Fibroblast of skin of left quadriceps (primary cell): ENCODE results near the gene TMEM161A.
"Not testable (repeated sequence)": the region's sequence is repeated elsewhere in the genome, so short reads cannot be mapped to it uniquely, and the experiment has no call there.

Source experiments
- DNase-seq, 2 experiments: peaks; one replicate each; pipeline ENCODE4 v3.0.0-alpha.2; 2013; ENCODE audit warnings: low read depth in 2 of 2

Gene TMEM161A

GRCh38 chr19:19138109-19138981 is at the start of gene TMEM161A:
TSS of gene TMEM161A (minus strand) at chr19:19138478. CDS start at chr19:19138428, 50 bp downstream.
- DNase-seq: peak; percentile 98

- DNase-seq: no peak
Measured at GRCh38 chr19:19186742-19187141, 48.5 kb upstream of the TMEM161A start.

DNA sequence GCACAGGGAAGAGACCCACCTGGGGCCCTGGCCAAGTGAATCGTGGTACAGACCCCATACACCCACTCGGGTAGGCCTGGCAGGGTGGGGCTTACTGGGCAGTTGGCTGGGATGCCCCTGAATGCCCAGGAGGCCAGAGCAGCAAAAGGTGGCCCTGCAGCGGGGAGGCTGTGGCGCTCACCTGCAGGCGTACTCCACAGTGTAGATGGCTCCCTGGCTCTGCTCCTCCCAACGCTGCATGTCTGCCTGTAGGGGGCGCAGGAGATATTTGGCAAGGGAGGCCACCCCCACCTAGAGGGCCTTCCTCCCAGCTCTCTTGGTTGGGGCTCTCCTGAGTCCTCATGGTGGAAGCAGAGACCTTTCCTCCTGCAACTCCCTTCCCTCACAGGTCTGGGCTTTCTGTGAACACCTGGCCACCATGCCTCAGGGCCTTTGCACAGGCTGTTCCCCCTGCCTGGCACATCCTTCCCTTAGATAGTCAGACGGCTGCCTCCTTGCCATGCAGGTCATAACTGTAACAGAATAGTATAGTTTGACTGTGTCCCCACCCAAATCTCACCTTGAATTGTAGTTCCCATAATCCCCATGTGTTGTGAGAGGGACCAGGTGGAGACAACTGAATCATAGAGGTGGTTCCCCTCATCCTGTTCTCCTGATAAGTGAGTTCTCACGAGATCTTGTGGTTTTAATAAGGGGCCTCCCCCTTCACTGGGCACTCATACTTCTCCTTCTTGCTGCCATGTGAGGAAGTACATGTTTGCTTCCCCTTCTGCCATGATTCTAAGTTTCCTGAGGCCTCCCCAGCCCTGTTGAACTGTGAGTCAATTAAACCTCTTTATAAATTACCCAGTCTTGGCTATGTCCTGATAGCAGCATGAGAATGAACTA is 47.8 kb upstream of the TMEM161A start:
- no peak for DNase-seq

GRCh38 chr19:19181488-19181998 is 43.3 kb upstream of the TMEM161A start:
- DNase-seq: no peak

DNA sequence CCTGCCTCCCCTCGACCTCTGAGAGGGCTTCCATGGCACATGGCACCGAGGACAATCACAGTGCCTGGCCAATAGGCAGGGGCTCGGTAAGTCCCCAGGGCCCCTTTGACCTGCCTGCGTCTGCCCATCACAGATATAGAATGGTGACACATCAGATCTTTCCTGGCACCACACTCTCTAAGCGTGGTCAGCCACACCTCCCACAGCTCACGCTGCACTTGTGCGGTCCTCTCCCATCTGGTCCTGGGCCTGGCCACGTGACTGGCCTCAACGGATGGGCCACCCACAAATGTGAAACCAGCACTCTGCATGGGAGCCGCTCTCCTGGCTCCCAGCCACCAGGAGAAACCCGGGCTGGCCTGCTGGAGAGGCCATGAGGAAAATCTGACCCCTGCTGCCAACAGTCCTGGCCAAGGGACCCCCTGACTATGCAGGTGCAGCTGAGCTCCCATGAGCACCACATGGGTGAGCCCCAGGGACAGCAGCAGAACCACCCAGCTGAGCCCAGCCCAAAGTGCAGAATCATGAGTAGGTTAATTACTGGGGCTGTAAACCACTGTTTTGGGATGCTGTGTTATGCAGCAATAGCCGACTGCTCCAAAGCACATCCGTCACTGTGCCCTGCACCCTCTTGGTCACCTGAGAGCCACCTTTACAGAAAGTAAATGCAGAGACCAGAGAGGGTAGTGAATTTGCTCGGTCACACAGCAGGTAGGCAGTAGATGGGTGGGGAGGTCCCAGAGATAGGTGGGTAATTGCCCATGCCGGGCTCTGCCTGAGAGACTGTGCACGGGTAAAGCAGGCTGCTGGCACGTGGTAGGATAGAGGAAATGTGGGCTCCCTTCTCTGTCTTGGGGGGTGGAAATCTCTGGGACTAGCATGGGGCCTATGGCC is 41.5 kb upstream of the TMEM161A start:
- no peak for DNase-seq

DNA sequence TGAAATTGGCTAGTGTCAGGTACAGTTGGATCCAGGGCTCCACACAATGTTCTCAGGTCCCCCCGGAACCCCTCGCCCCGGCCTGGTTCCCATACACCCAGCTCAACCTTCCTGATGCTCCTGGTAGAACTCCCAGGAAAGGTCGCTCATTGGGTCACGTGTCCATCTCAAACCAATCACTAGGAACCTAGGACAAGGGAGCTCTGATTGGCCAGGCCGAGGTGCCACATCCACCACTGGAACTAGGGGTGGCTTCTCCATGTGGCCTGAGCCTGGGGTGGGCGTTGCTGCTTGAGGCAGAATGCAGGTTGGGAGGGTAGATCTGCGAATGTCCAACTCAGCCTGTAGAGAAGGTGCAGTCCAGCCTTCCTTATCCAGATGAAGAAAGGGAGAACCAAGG is 38.7 kb upstream of the TMEM161A start:
- DNase-seq: no peak

DNA sequence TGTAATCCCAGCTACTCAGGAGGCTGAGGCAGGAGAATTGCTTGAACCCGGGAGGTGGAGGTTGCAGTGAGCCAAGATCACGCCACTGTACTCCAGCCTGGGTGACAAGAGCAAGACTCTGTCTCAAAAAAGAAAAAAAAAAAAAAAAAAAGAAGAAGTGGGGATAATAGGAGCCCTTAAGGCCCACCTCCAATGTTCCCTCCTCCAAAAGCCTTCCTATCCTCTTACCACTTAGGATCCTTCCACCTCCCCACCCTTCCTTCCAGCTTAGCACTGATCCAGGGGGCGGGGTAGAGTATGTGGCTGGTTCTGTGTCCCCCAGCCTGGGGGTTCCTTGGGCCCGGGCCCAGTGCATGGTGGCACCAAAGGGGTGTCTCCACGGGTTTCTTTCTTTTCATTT is 35.0 kb upstream of the TMEM161A start:
- not testable (repeated sequence) for DNase-seq

DNA sequence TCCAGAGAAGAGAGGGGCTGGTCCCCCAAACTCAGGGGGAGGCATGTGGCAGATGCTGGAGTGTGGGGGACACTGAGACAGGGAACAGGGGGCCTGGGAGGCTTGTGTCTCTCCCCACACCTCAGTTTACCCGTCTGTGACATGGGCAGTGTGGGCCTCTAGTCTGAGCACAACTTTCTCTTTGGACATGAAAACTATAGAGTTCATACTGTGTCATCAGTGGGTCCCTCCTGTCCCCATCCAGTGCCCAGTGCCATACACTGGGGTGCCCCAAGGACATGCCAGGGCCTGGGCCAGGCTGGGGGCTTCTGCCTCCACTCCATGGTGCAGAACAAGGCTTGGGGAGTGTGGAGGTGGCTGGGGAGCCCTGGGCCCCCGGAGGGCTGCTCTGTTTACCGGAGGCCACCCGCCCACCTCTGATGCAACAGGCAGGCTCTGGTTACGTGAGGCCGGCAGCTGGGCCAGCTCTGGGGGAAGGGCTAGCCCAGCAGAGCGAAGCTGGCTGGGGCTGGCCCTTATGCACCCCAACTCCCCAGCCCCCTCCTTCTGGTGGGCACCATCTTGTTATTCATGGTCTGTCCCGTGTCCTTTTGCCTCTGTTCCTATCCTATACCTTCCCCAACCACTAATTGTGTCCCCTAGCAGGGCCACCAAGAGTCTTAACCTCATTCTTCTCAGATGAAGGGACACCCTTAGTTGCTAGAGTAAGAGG is 33.7 kb upstream of the TMEM161A start:
- DNase-seq: peak; percentile 46 to 57

DNA sequence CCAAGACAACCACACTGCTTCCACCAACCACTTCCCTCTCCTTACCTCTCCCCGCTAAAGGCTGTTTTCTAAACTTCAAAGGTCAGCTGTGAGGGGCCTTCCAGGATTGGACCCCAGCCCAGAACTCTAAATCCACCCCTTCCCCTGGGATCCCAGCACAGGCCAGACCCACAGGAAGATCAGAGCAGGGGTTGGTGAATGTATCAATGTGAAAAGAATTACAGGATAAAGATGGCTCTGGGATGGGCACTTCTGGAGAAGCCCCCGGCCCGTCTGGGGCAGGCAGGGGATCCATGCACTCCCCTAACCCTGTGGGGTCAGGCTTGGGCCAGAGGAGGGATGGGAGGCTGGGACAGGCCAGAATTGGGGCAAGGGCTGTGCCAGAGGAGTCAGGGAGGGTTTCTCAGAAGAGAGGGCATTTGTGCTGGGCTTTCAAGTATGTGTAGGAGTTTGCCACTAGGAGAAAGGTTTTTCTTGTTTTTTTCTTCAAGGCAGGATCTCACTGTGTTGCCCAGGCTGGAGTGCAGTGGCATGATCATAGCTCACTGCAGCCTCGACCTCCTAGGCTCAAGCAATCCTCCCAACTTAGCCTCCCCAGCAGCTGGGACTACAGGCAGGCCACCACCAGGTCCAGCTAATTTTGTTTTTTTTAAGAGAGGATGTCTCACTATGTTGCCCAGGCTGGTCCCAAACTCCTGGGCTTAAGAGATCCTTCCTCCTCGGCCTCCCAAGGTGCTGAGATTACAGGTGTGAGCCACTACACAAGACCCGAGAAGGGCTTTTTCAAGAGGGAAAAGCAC is 32.8 kb upstream of the TMEM161A start:
- no peak for DNase-seq

DNA sequence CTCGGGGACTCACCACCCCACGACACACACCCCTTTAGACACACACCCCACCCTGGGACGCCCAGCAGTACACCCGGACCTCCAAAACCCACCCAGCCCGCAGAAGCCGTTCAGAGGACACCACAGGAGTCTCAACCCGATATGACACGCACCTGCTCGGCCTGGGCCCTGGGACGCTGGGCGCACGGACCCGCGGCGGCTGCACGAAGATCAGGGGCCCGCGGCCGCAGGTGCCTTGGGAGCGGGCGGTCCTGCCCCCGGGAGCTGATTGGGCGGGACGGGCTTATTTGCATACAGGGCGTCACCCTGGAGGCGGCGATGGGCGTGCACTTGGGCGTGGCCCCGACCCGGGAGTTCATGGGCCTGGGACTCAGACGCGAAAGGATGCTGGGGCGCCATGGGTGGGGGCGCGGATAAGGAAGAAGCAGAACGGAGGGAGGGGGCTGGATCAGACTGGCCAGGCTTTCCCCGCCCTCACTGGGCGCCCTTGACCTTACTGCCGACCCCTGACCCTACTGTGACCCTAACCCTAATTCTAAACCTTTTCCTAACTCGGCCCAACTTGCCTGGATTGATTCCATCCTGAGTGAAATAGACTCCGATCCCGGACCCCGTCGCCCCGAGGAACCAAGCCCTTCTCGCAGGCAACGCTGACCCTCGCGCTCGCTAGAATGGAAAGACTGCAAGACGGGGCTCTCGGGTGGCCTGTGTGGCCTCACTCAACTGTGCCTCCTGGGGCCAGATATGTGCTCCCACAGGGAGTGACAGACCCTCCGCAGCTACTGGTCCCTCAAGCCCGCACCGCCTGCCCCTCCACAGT is 32.0 kb upstream of the TMEM161A start, which contains the start of gene MEF2B:
Gene MEF2B, minus strand, starts transcription at position 211 of the 820 bp plus-strand sequence. CDS start 19,528 bp downstream, outside the sequence.
- peak in 1 of 2 experiments; percentile 17 for DNase-seq

- DNase-seq: no peak
Measured at GRCh38 chr19:19169236-19170052, 31.2 kb upstream of the TMEM161A start.

DNA sequence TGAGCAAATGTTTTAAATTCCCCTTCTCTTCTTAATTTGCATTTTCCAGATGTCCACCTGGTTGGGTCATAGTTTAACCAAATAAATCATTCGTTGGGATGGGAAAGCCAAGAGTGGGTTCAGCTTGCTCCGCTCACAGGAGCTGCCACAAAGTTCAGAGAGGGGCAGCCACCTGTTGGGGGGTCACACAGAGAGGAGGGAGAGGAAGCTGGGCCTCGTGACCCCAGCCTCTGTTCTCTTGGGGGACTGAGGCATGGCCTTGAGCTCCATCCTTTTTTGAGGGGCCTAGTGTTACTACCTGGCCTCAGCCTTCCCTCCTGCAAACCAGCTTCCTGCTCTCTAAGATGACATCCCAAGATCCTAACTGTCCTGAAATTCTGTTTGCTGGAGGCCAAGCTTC is 29.3 kb upstream of the TMEM161A start:
- DNase-seq: no peak

DNA sequence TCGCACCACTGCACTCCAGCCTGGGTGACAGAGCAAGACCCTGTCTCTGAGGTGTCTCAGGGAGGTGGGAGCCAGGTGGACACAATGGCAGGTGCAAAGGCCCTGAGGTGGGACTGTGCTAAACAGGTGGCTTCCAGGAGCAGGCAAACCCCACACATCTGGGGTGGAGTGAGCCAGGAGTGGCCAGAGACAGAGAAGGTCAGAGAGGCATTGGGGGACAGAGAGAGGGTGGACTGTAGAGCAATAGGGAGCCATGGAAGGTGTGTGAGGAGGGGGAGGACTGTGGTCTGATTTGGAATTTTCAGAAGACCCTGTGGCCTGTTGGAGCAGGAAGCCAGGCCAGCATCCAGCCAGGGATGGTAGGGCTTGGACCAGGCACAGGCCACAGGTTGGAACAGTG is 27.1 kb upstream of the TMEM161A start:
- no peak for DNase-seq

DNA sequence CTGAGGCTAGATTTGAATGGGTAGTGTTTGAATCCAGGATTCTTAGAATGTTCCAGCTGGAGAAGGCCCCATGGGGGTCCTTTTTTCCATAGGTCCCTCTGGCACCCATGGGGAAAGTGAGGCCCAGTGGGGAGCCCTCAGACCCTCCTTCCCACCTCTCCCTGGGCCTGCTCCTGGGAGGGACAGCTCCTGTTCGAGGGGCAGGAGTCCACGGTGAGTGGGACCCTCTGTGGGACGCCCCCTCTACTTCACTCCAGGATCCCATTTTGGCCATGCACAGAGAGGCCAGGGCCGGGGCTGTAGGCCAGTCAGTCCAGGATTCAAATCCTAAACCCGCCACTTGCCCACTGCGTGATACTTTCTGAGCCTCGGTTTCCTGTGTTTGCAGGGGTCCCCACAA is 24.2 kb upstream of the TMEM161A start:
- no peak for DNase-seq

GRCh38 chr19:19160461-19161035 is 22.3 kb upstream of the TMEM161A start:
- no peak for DNase-seq

DNA sequence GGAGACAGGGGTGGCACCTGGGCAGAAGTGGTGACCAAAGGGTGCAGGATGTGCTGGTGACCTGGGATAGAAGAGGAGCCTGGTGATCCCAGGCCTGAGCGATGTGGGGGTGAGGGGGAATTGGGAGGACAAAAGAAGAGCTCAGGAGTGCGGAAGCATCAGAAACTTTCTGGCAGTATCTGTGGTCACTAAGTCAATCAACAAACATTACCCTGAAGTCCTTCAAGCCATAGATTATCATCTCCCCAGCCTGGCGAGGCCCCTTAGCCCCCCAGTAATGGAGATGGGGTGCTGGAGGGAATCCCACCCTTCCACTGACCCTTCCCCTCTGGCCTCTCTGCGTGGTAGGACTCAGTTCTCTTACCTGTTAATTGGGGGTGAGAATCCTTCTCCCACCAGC is 21.3 kb upstream of the TMEM161A start:
- no peak for DNase-seq

DNA sequence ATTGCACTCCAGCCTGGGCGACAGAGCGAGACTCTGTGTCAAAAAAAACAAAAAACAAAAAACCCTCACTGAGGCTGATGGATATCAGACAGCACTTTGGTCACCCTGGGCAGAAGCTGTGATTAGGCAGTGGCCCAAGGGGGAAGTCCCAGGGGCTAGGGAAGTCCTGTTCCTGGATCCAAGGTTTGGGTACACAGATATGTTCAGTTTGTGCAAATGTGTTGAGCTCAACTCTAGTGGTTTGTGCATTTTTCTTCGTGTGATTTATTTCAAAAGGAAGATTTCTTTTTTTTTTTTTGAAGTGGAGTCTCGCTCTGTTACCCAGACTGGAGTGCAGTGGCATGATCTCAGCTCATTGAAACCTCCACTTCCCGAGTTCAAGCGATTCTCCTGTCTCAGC is 19.5 kb upstream of the TMEM161A start:
- DNase-seq: no peak
